HEK293 (cell line): Measurements from ENCODE around the gene CLEC4G.

Experiments used
- CTCF ChIP-seq: fragments of 450-650 bp; formaldehyde crosslinking; IDR thresholded peaks from 2 replicates; pipeline ENCODE4 v1.5.1; 2016; ENCODE audit warnings: missing biosample characterization, missing genetic modification characterization
- HIC1 ChIP-seq: fragments of 450-650 bp; formaldehyde crosslinking; IDR thresholded peaks from 2 replicates; pipeline ENCODE4 v1.5.1; 2016; ENCODE audit warnings: missing biosample characterization, missing genetic modification characterization
- KLF9 ChIP-seq: fragments of 450-650 bp; formaldehyde crosslinking; IDR thresholded peaks from 2 replicates; pipeline ENCODE4 v1.5.1; 2016; ENCODE audit warnings: missing biosample characterization, missing genetic modification characterization, low read depth
- PRDM2 ChIP-seq: fragments of 450-650 bp; formaldehyde crosslinking; IDR thresholded peaks from 2 replicates; pipeline ENCODE4 v1.5.1; 2016; ENCODE audit warnings: missing biosample characterization, missing genetic modification characterization, borderline replicate concordance
- RBAK ChIP-seq: fragments of 450-650 bp; formaldehyde crosslinking; IDR thresholded peaks from 2 replicates; pipeline ENCODE4 v1.5.1; 2016; ENCODE audit warnings: missing biosample characterization, missing genetic modification characterization
- SP3 ChIP-seq: fragments of 450-650 bp; formaldehyde crosslinking; IDR thresholded peaks from 2 replicates; pipeline ENCODE4 v1.5.1; 2016; ENCODE audit warnings: missing biosample characterization, missing genetic modification characterization
- ZBTB48 ChIP-seq: fragments of 450-650 bp; formaldehyde crosslinking; IDR thresholded peaks from 2 replicates; pipeline ENCODE4 v1.5.1; 2016; ENCODE audit warnings: missing biosample characterization, missing genetic modification characterization
- ZBTB6 ChIP-seq: fragments of 450-650 bp; formaldehyde crosslinking; IDR thresholded peaks from 2 replicates; pipeline ENCODE4 v1.5.1; 2017; ENCODE audit warnings: missing biosample characterization, missing genetic modification characterization
- ZNF114 ChIP-seq: fragments of 450-650 bp; formaldehyde crosslinking; IDR thresholded peaks from 2 replicates; pipeline ENCODE4 v1.5.0; 2017; ENCODE audit warnings: missing biosample characterization, missing genetic modification characterization
- ZNF148 ChIP-seq: fragments of 450-650 bp; formaldehyde crosslinking; IDR thresholded peaks from 2 replicates; pipeline ENCODE4 v1.5.0; 2017; ENCODE audit warnings: missing biosample characterization, missing genetic modification characterization, borderline replicate concordance
- ZNF155 ChIP-seq: fragments of 450-650 bp; formaldehyde crosslinking; IDR thresholded peaks from 2 replicates; pipeline ENCODE4 v1.5.1; 2016; ENCODE audit warnings: missing biosample characterization, missing genetic modification characterization
- ZNF239 ChIP-seq: fragments of 450-650 bp; formaldehyde crosslinking; IDR thresholded peaks from 2 replicates; pipeline ENCODE4 v1.5.1; 2016; ENCODE audit warnings: missing biosample characterization, missing genetic modification characterization
- ZNF280C ChIP-seq: fragments of 450-650 bp; formaldehyde crosslinking; IDR thresholded peaks from 2 replicates; pipeline ENCODE4 v1.5.1; 2016; ENCODE audit warnings: missing biosample characterization, missing genetic modification characterization
- ZNF341 ChIP-seq: fragments of 450-650 bp; formaldehyde crosslinking; IDR thresholded peaks from 2 replicates; pipeline ENCODE4; 2016; ENCODE audit warnings: low read depth, missing biosample characterization, missing genetic modification characterization
- ZNF354C ChIP-seq: fragments of 450-650 bp; formaldehyde crosslinking; IDR thresholded peaks from 2 replicates; pipeline ENCODE4 v1.5.1; 2016; ENCODE audit warnings: missing biosample characterization, missing genetic modification characterization, low read depth, borderline replicate concordance
- ZNF394 ChIP-seq: fragments of 450-650 bp; formaldehyde crosslinking; IDR thresholded peaks from 2 replicates; pipeline ENCODE4 v1.5.1; 2016; ENCODE audit warnings: missing biosample characterization, missing genetic modification characterization, mild to moderate bottlenecking, moderate library complexity, borderline replicate concordance
- ZNF423 ChIP-seq: fragments of 450-650 bp; formaldehyde crosslinking; IDR thresholded peaks from 2 replicates; pipeline ENCODE4 v1.5.1; 2016; ENCODE audit warnings: missing biosample characterization, missing genetic modification characterization
- ZNF544 ChIP-seq: fragments of 450-650 bp; formaldehyde crosslinking; IDR thresholded peaks from 2 replicates; pipeline ENCODE4 v1.5.0; 2017; ENCODE audit warnings: missing biosample characterization, missing genetic modification characterization
- ZNF623 ChIP-seq: fragments of 450-650 bp; formaldehyde crosslinking; IDR thresholded peaks from 2 replicates; pipeline ENCODE4 v1.5.1; 2016; ENCODE audit warnings: missing biosample characterization, missing genetic modification characterization
- ZNF692 ChIP-seq: fragments of 450-650 bp; formaldehyde crosslinking; IDR thresholded peaks from 2 replicates; pipeline ENCODE4 v1.5.1; 2016; ENCODE audit warnings: missing biosample characterization, missing genetic modification characterization
- ZNF792 ChIP-seq: fragments of 450-650 bp; formaldehyde crosslinking; IDR thresholded peaks from 2 replicates; pipeline ENCODE4 v1.5.1; 2016; ENCODE audit warnings: missing biosample characterization, missing genetic modification characterization

The CLEC4G gene

GRCh38 chr19:7681340-7682174, 50.4 kb downstream of the CLEC4G start (continued):
- TF ChIP-seq ZNF623 (tag by site-specific recombination): no peak
- no peak for TF ChIP-seq ZNF155
- TF ChIP-seq ZNF544 (tag by site-specific recombination): no peak
- no peak for TF ChIP-seq PRDM2 (tag by site-specific recombination)
- no peak for TF ChIP-seq RBAK (tag by site-specific recombination)
- TF ChIP-seq ZNF280C (tag by site-specific recombination): no peak
- no peak; the same call in 1 of the 2 replicates for TF ChIP-seq HIC1 (tag by site-specific recombination)
- no peak for TF ChIP-seq ZNF692 (tag by site-specific recombination)
- TF ChIP-seq CTCF (tag by site-specific recombination): peak; percentile 43; the same call in 1 of the 2 replicates
- no peak for TF ChIP-seq ZBTB6 (tag by site-specific recombination)
- 0 out of 2 replicates have a peak, but pooled peaks have one; percentile 0 for TF ChIP-seq SP3
- no peak for TF ChIP-seq ZNF354C (tag by site-specific recombination)
- no peak for TF ChIP-seq ZNF114 (tag by site-specific recombination)
- no peak for TF ChIP-seq ZNF239 (tag by site-specific recombination)
- TF ChIP-seq ZNF394 (tag by site-specific recombination): no peak
- TF ChIP-seq KLF9 (tag by site-specific recombination): no peak
- no peak for TF ChIP-seq ZBTB48 (tag by site-specific recombination)
- no peak for TF ChIP-seq ZNF423 (tag by site-specific recombination)
- TF ChIP-seq ZNF148 (tag by site-specific recombination): no peak
- TF ChIP-seq ZNF341 (tag by site-specific recombination): peak; percentile 43
- TF ChIP-seq ZNF792 (tag by site-specific recombination): no peak
